Stomach (tissue), 9 donors: Measurements from ENCODE around the gene TRIM41. TPM values are rescaled to one million over a fixed set of nuclear protein-coding genes. Genes with fewer than 3 reads are reported as not detected.
A peak's percentile ranks its signal among the peaks of the same experiment; 100 is the strongest.

Experiments
- DNase-seq, 2 donors: peaks; one replicate each; pipeline versions ENCODE4 v3.0.0 to v3.0.0-alpha.2; 2013 to 2019
- H3K27ac ChIP-seq, 5 donors: fragments of 200-600 bp in 4 of 5; sonication (generic) in 4 of 5; one replicate each; pipeline ENCODE4 v1.5.1; 2013 to 2019; ENCODE audit warnings: mild to moderate bottlenecking in 1 of 5, moderate library complexity in 1 of 5
- H3K27me3 ChIP-seq, 3 donors: fragments of 200-600 bp; sonication (generic); one replicate each; pipeline ENCODE4 v1.5.1; 2017 to 2019; ENCODE audit warnings: mixed run types in 1 of 3
- H3K36me3 ChIP-seq, 4 donors: fragments of 200-600 bp; sonication (generic); 1 replicate in 3 of 4; 2 replicates in 1 of 4; pipeline ENCODE4 v1.5.1; 2016 to 2019
- H3K4me1 ChIP-seq, 4 donors: fragments of 200-600 bp; sonication (generic); one replicate each; pipeline ENCODE4 v1.5.1; 2016 to 2019
- H3K4me3 ChIP-seq, 4 donors: fragments of 200-600 bp; sonication (generic) in 3 of 4; one replicate each; pipeline ENCODE4 v1.5.1; 2016 to 2019; ENCODE audit warnings: mild to moderate bottlenecking in 1 of 4
- H3K9me3 ChIP-seq, 4 donors: fragments of 200-600 bp; sonication (generic); one replicate each; pipeline ENCODE4 v1.5.1; 2016 to 2019
- EP300 ChIP-seq: sonication (generic); formaldehyde crosslinking; IDR thresholded peaks from one replicate; pipeline ENCODE4 v1.6.1; 2017; ENCODE audit warnings: antibody characterized with exemption
- POLR2A ChIP-seq, 4 donors: fragments of 450-650 bp; IDR thresholded peaks; one replicate each; pipeline ENCODE4 v1.6.1; 2016; ENCODE audit warnings: antibody characterized with exemption in 4 of 4, control low read depth in 2 of 4, mild to moderate bottlenecking in 1 of 4, moderate library complexity in 1 of 4
- POLR2AphosphoS5 ChIP-seq, 3 donors: sonication (generic); formaldehyde crosslinking; IDR thresholded peaks; one replicate each; pipeline ENCODE4 v1.6.1; 2016; ENCODE audit warnings: antibody characterized with exemption in 3 of 3
- WGBS, 5 donors: extraction: QIAGEN DNeasy Blood & Tissue Kit in 3 of 5; methylation state at CpG; one replicate each; pipeline versions ENCODE4 v1.1.5 to v1.1.7; 2013 to 2018; 5-methylcytosine and 5-hydroxymethylcytosine counted together
- intact Hi-C: fragments of 100-400 bp; cut with DNase I; formaldehyde crosslinking; loops from one replicate; pipeline ENCODE4 v1.15.1; 2023; ENCODE audit warnings: low total_unique reads
- polyA plus RNA-seq, 3 donors: library from polyadenylated mRNA; stranded (reverse); fragments of 200-250 nt; gene quantifications; one replicate each; pipeline ENCODE4 v1.2.3, GENCODE V29; 2013
- total RNA-seq, 5 donors: library from RNA; depleted of rRNA; stranded (reverse); fragments of >200 nt; gene quantifications; one replicate each; pipeline versions ENCODE4 v1.1.0 to v1.2.3, GENCODE V29; 2014 to 2016
- TF ChIP-seq, protein P1 (sequence below), 7 experiments: fragments of 450-650 bp in 4 of 7; fragments of 200-600 bp in 3 of 7; sonication (generic) in 3 of 7; IDR thresholded peaks; one replicate each; pipeline ENCODE4 v1.5.1; 2016 to 2019; ENCODE audit warnings: antibody characterized with exemption in 7 of 7, control low read depth in 2 of 7, mild to moderate bottlenecking in 1 of 7
- donor health status: healthy with polysubstance abuse.
- donor health status: Bipolar disorder and iron deficiency.
- donor health status: healthy.

Gene TRIM41
- total and polyA plus RNA-seq, 8 donors, result 2.3 to 70.4 (median 16.0) TPM

DNA sequence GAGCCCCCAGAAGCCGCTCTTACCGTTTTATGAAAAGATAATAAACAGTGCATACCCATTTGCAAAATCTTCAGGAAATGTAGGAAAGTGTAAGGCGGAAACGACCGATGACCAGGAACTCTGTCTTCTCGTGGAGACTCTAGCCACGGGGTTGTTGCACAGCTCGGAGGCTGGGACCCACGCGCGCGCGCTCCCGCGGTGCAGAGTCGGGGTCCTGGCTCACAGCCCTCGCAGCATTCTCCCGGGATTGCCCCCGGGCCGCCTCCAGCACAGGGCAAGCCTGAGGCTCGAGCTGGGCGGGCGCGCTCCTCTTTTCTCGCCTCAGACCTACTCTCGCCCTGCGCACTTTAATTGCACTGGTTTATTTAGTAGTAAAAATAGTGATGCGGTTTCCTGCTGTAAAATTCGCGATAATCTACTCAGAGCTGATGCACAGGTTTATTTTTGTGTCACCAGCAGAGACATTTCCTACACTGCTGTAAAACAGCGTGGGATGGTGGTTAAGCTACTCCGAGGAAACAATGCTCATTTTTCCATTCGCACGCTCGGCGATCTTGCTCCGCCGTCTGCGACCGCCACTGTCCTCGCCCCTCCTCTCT is 33.6 kb upstream of the TRIM41 start:
- H3K4me1 ChIP-seq, result peaks cover 5 to 62% (median 47%) of the 10 kb centered on the region in 4 donors
- DNase-seq, result peak in 1 of 2 donors; percentile 67
- peak overlapping the region; percentile 60 to 93 (median 92) for H3K27ac ChIP-seq
- no peaks in the 10 kb centered on the region for H3K9me3 ChIP-seq
- H3K36me3 ChIP-seq, result no peaks in the 10 kb centered on the region
- no peaks in the 10 kb centered on the region for H3K27me3 ChIP-seq
- 0 to 1% (median 0%) methylated on average over 41 of the region's 41 CpGs for WGBS, 5 donors
- TF ChIP-seq EP300, result no peak
- TF ChIP-seq, protein P1, sequence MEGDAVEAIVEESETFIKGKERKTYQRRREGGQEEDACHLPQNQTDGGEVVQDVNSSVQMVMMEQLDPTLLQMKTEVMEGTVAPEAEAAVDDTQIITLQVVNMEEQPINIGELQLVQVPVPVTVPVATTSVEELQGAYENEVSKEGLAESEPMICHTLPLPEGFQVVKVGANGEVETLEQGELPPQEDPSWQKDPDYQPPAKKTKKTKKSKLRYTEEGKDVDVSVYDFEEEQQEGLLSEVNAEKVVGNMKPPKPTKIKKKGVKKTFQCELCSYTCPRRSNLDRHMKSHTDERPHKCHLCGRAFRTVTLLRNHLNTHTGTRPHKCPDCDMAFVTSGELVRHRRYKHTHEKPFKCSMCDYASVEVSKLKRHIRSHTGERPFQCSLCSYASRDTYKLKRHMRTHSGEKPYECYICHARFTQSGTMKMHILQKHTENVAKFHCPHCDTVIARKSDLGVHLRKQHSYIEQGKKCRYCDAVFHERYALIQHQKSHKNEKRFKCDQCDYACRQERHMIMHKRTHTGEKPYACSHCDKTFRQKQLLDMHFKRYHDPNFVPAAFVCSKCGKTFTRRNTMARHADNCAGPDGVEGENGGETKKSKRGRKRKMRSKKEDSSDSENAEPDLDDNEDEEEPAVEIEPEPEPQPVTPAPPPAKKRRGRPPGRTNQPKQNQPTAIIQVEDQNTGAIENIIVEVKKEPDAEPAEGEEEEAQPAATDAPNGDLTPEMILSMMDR (IDR thresholded peaks at IDR 0.05), result no peak
- no peak for TF ChIP-seq POLR2A (IDR thresholded peaks at IDR 0.05)
- no peak for TF ChIP-seq POLR2AphosphoS5 (IDR thresholded peaks at IDR 0.05)
- peak overlapping the region; percentile 78 to 91 (median 82) for H3K4me3 ChIP-seq
- intact Hi-C loops, result no loop called here

DNA sequence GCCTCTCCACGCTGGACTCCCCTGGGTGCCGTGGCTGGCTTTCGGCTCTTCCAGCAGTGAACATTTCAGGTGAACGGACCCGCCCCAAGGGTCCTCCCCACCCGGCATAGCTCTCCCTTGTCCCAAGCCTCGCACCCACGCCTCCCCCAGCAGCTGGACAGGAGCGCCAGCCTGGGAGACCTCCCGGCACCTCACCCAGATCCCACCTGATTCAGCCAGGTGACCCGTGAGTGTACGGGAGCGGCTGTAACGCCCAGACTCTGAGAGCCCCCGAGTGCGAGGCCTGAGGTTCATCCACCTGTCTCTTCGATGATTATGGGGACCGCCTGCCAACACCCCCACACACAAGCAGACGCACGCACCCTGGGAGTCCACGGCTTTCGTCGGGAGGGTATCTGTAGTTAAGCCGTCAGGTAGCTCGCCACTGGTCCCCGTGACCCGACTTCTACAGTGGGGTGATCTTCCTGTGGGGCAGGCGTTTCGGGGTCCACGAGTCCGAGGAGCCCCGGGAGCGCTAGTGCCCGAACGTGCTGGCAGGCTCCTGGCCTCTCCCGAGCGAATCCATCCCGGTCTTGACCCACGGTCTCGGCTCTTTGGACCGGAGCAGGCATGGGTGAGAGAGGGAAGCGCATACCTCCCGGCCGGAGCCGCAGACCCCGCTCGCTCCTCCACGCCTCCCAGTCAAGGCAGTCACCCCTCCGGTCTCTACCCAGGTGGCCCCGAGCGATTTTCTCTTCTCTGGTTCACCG is 32.9 kb upstream of the TRIM41 start:
- Histone ChIP-seq H3K36me3 (no peaks in the 10 kb centered on the region), H3K4me1 (peaks cover 5 to 57% (median 45%) of the 10 kb centered on the region in 4 donors), H3K4me3 (peak overlapping the region; percentile 78 to 91 (median 82)), H3K9me3 (no peaks in the 10 kb centered on the region), H3K27me3 (no peaks in the 10 kb centered on the region), H3K27ac (peak overlapping the region; percentile 50 to 93 (median 92))
- 0 to 1% (median 1%) methylated on average over 9 to 52 of the region's 52 CpGs for WGBS, 5 donors
- peak; percentile 33 to 58 for DNase-seq
- intact Hi-C loops, result no loop called here
- TF ChIP-seq POLR2AphosphoS5 (IDR thresholded peaks at IDR 0.05), result no peak
- TF ChIP-seq, protein P1 (IDR thresholded peaks at IDR 0.05), result no peak
- TF ChIP-seq EP300, result no peak
- no peak for TF ChIP-seq POLR2A (IDR thresholded peaks at IDR 0.05)

DNA sequence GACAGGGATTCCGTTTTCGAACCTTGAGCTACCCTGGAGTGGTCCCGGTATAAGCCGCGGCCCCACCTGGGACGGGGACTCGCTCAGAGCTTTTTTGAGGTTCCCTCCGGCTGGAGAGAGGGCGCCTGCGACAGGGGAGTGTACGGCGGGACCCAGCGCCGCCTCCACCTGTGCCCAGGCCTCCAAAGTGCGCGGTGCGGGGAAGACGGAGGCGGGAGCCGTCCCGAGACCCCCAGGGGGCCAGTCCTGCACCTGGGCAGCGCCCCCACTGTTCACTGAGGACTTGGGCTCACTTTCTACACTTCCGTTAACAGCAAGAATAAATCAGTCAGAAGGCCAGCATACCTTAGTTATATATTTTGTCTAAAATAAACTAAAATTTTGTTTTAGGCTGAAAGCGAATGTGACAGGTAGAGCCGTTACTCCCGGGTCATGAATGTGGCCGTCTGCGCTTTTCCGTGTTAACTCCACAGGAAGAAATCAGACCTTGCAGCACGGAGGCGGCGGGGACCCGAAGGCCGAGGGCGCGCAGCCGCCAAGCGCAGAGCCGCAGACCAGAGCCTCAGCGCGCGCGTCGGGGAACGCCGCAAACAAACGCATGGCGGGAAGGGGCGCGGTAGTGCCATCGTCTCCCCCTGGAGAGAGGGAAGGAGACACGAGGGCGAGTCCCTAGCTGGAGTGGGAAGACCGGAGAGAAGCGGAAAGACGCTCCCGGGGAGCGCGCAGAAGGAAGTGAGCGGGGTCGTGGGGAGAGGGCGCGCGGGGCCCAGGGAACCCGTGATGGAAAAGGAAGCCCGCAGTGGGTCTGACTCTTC is 32.2 kb upstream of the TRIM41 start:
- no peaks in the 10 kb centered on the region for H3K27me3 ChIP-seq
- TF ChIP-seq EP300, result no peak
- TF ChIP-seq, protein P1 (IDR thresholded peaks at IDR 0.05), result no peak
- TF ChIP-seq POLR2AphosphoS5 (IDR thresholded peaks at IDR 0.05), result no peak
- TF ChIP-seq POLR2A (IDR thresholded peaks at IDR 0.05), result no peak
- H3K4me1 ChIP-seq, result peaks cover 5 to 53% (median 43%) of the 10 kb centered on the region in 4 donors
- WGBS, 5 donors, result 0 to 1% (median 0%) methylated on average over 54 to 66 of the region's 66 CpGs
- H3K9me3 ChIP-seq, result no peaks in the 10 kb centered on the region
- peak; percentile 48 to 82 for DNase-seq
- no peaks in the 10 kb centered on the region for H3K36me3 ChIP-seq
- peak overlapping the region; percentile 89 to 93 (median 92) for H3K27ac ChIP-seq
- peak overlapping the region; percentile 78 to 91 (median 82) for H3K4me3 ChIP-seq
- intact Hi-C loops, result no loop called here
